SK-MEL-5 (cell line): ENCODE data around the gene INHBB. TPM values are rescaled to one million over a fixed set of nuclear protein-coding genes. Genes with fewer than 3 reads are reported as not detected.

Source experiments
- DNase-seq: peaks from one replicate; pipeline ENCODE4 v3.0.0-alpha.2; 2016; ENCODE audit warnings: low read depth, low spot score
- in situ Hi-C: cut with HindIII; loops from 2 replicates; pipeline ENCODE4 v1.10.0; 2016; ENCODE audit warnings: low sequenced_read_pairs, high pct_unique_total_duplicates, low pct_unique_long_range_greater_than_20kb
- total RNA-seq: library from RNA; depleted of rRNA; stranded (reverse); fragments of >200 nt; shearing (Covaris generic); gene quantifications from 2 replicates; pipeline ENCODE4 v1.2.3, GENCODE V29; 2014; rRNA removed

Gene INHBB
- total RNA-seq, 1 experiment from 2014 or later = not detected

DNA sequence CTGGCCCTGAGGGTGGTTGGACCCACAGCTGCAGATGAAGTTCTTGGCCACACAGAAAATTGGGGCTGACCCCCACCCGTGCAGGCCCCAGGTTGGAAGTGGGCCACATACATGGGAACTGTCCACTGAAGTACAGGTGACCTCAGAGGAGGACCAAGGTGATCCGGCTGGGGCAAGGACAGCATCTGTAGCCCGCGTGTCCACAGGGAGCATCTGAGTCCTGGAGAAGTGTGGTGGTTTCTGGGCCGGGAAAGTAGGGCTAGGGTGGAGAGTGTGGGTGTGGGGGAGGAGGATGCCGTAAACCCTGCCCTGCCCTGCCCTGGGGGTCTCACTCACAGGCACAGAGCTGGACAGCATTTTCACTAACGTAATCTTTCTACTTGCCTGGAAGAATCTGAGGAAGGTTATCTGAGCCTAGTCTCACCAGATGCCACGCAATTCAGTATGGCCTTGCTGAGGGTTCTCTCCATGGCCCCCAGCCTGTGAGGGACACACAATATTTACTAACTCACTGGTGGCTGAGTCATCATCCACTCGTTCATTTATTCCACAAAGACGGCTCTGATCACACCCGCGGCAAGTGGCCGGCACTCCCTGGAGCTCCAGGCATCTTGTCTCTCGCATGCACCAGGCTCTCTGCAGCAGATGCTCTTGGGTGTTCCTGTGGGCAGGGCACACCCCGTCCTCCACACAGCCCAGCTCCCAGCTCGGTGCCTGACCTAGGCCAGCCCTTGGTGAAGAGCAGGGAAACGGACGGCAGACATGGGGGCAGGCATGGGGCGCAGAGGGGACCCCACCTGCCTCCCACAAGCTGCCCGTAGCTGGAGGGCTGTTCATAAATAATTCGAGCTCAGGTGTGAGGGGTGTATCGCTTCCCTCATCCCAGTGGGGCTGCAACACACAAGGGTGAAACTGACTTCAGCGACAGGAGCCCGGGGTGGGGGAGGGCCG is 51.2 kb downstream of the INHBB start:
- in situ Hi-C loops = no loop called here
- DNase-seq = no peak

DNA sequence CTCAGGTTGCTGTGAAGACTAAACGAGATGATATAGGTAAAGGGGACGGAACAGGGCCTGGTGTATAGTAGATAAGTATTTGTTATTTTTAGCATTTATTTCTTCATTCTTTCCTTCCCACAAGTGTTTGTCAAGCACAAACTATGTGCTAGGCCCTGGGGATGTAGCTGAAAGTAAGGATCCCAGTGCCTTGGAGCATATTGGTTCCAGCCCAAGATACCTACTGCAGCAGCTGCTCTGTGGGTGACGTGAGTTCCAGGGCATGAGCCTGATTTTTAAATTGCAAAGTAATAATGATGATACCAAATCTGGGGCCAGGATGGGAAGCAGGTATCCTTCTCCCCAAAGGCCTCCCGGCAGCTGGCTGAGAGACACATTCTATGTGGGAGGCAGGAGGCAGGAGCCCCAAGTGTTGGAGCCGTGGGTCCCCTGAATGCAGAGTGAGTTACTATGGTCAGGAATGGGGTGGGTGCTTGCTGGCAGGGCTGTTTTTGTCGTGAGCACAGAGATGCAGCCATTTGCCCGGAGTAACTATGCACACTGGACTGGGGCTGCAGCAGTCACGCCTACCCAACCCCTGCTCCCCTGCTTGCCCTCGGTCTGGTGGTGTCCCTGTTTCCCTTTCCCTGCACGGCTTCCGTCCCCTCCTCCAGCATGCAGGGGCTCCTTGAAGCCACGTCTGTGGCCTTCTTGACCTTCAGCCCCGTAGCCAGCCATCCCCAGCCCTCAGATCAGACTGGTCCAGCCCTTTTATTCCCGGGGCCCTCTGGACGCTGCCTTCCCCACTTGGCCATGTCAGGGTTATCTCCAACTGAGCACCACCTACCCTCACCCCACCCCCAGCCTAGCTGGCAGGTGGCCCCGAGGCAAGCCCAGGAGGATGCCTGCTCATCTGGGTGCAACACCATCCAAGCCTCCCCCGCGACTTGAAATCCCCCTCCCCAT is 52.4 kb downstream of the INHBB start:
- in situ Hi-C loops = no loop called here

GRCh38 chr2:120398996-120399888 is 53.3 kb downstream of the INHBB start:
- in situ Hi-C loops = no loop called here
- DNase-seq = no peak

More for the DNA sequence above, 52.4 kb downstream of the INHBB start:
- no peak for DNase-seq

GRCh38 chr2:120399889-120400240 is 53.9 kb downstream of the INHBB start:
- DNase-seq = no peak
- in situ Hi-C loops = no loop called here

DNA sequence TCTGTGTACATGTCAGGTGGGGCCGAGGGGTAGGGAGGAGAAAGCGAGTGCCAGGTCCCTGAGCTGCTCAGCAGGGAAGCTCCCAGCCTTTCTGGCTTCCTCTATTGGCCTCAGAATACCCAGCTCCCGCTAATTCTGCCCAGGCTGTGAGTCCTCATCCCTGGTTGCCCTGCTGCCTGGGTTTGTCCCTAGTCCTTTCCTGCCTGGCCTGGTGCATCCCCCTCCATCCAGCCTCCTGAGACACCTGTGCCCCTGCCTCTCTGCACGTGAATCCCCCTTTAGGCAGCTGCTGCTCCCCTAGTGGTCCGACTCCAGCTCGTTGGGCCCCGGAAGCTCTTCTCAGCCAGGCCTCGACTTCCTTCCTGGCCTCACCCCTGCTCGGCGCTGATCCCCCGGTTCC is 54.6 kb downstream of the INHBB start:
- in situ Hi-C loops = no loop called here
- no peak for DNase-seq

Other genes starting within 250 kb of the INHBB start
- 28.7 and 29.1 TPM in 2 replicates for gene TMEM185B, start 122.7 kb upstream of the INHBB start, total RNA-seq
- gene RALB, start 93.3 kb upstream of the INHBB start, total RNA-seq = 31.5 and 33.5 TPM in 2 replicates